Stomach (tissue), 4 donors: Measurements from ENCODE around the gene EQTN.

Experiments
- CTCF ChIP-seq, 7 experiments: fragments of 450-650 bp in 4 of 7; fragments of 200-600 bp in 3 of 7; sonication (generic) in 3 of 7; IDR thresholded peaks; one replicate each; pipeline ENCODE4 v1.5.1; 2016 to 2019; ENCODE audit warnings: antibody characterized with exemption in 7 of 7, control low read depth in 2 of 7, mild to moderate bottlenecking in 1 of 7
- EP300 ChIP-seq: sonication (generic); formaldehyde crosslinking; IDR thresholded peaks from one replicate; pipeline ENCODE4 v1.6.1; 2017; ENCODE audit warnings: antibody characterized with exemption
- POLR2A ChIP-seq, 4 donors: fragments of 450-650 bp; IDR thresholded peaks; one replicate each; pipeline ENCODE4 v1.6.1; 2016; ENCODE audit warnings: antibody characterized with exemption in 4 of 4, control low read depth in 2 of 4, mild to moderate bottlenecking in 1 of 4, moderate library complexity in 1 of 4

GRCh38 chr9:27331393-27331792, 34.4 kb upstream of the EQTN start:
- TF ChIP-seq EP300 (no peak), POLR2A (IDR thresholded peaks at IDR 0.05) (no peak), CTCF (IDR thresholded peaks at IDR 0.05) (no peak)
